PFSK-1 (cell line): ENCODE results near the gene MTCL3.

Experiments used
- FOXP2 ChIP-seq: optimal IDR thresholded peaks from 2 replicates; pipeline ENCODE3; 2011; ENCODE audit warnings: borderline replicate concordance, control low read depth, inconsistent platforms; ENCODE audit not compliant: insufficient read depth; ENCODE audit errors: extremely low read length, extremely low read depth
- POLR2AphosphoS5 ChIP-seq: IDR thresholded peaks from 2 replicates; pipeline ENCODE4 v1.6.1; 2012; ENCODE audit warnings: low read depth, mild to moderate bottlenecking, control low read depth, low read length, moderate library complexity
- REST ChIP-seq, 2 experiments: IDR thresholded peaks; 2 replicates each; pipeline versions ENCODE4 v1.6.1 to v1.8.0; 2011 to 2012; ENCODE audit warnings: low read depth in 2 of 2, low read length in 2 of 2, control low read depth in 1 of 2, inconsistent platforms in 1 of 2, mild to moderate bottlenecking in 1 of 2, moderate library complexity in 1 of 2; ENCODE audit not compliant: insufficient read depth in 1 of 2
- TAF1 ChIP-seq: IDR thresholded peaks from 2 replicates; pipeline ENCODE4 v1.6.1; 2012; ENCODE audit warnings: low read length, control low read depth, borderline replicate concordance; ENCODE audit not compliant: insufficient read depth

GRCh38 chr6:127547904-127548649, 28.9 kb upstream of the MTCL3 start:
- TF ChIP-seq REST (IDR thresholded peaks at IDR 0.05; ENCODE audit: insufficient read depth in 1 of 2, low read depth in 2 of 2, low read length in 2 of 2) (no peak), POLR2AphosphoS5 (no peak), TAF1 (no peak), FOXP2 (no peak)
